Spleen (tissue), 7 donors: ENCODE data around the gene TECTB.

Source experiments
- CTCF ChIP-seq, 11 experiments: fragments of 200-600 bp in 7 of 11; fragments of 450-650 bp in 4 of 11; sonication (generic) in 4 of 11; IDR thresholded peaks in 8 of 11; conservative IDR thresholded peaks in 3 of 11; 1 replicate in 7 of 11; 2 replicates in 4 of 11; pipeline versions ENCODE4 v1.4.0 to v1.8.0; 2016 to 2021; ENCODE audit warnings: antibody characterized with exemption in 11 of 11, inconsistent platforms in 4 of 11, mild to moderate bottlenecking in 1 of 11
- POLR2A ChIP-seq, 3 donors: fragments of 450-650 bp; IDR thresholded peaks; one replicate each; pipeline ENCODE4 v1.5.1; 2017; ENCODE audit warnings: antibody characterized with exemption in 3 of 3, mild to moderate bottlenecking in 1 of 3
- POLR2AphosphoS5 ChIP-seq, 3 donors: sonication (generic); formaldehyde crosslinking; IDR thresholded peaks; one replicate each; pipeline ENCODE4 v1.5.1; 2017; ENCODE audit warnings: antibody characterized with exemption in 3 of 3
- donor health status: DM: no; HTN: no; CAD: no; lungs with moderate emphysema.
- donor health status: DM: no; HTN: no; CAD: no.
- donor health status: DM: no; HTN: no; CAD: no.

DNA sequence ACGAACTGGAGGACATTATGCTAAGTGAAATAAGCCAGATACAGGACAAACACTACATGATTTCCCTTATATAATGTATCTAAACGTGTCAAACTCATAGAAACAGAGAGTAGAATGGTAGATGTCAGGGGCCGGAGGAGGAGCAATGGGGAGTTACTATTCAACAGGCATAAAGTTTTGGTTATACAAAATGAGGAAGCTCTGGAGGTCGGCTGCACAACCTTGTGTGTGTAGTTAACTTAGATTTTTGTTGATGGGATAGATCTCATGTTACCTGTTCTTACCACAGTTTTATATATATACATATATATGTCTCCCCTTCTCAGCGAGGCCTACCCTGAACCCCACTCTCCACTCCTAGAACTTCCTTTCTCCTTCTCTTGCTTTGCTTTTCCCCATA, 22.4 kb upstream of the TECTB start:
- no peak for TF ChIP-seq CTCF (IDR thresholded peaks at IDR 0.05 in 8 of 11, conservative IDR thresholded peaks at IDR 0.05 in 3 of 11)
- TF ChIP-seq POLR2AphosphoS5 (IDR thresholded peaks at IDR 0.05) = no peak
- no peak for TF ChIP-seq POLR2A (IDR thresholded peaks at IDR 0.05)
